HG03064 (cell line): ENCODE results near the gene DENND5B.
"Not testable (repeated sequence)": the region's sequence is repeated elsewhere in the genome, so short reads cannot be mapped to it uniquely, and the experiment has no call there.

Experiments
- ATAC-seq: cut with Tn5 transposase; IDR thresholded peaks from one replicate; pipeline ENCODE4 v1.9.1; 2021; ENCODE audit warnings: low read depth; ENCODE audit not compliant: unreplicated experiment

DENND5B gene

DNA sequence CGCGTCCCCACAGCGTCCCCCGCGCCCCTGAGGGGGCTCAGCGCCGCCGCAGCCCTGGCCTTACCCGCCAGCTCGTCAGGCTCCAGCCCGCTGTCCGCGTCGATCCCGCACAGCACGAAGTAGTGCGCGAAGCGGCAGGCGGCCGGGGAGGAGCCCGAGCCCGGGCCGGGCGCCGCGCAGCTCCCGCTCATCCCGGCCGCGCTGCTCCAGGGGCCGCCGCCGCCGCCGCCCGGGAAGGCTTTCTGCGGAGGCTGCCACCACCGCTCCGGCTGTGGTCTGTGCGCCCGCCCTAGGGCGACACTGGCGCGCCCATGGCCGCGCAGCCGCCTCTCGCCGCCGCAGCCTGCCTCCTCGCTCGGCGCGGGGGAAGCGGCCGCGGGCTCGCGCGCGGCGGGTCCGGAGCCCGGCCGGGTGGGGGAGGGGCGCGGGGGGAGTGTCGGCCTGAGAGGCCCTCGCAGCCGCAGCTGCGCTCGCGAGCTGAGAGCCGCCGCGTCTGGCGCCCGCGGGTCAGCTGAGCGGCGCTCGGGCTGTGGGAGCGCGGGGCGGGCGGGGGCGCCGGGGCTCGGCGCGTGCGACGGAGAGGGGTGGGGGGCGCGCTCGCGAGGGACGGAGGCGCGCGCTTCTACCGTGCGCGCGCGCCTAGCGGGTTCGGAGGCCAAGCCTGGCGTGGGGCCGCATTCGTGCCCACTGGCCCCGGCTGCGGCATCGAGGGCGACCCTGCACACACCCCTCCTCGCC lies at the start of gene DENND5B:
Gene DENND5B (minus strand): TSS at position 495 of the 738 bp plus-strand sequence. CDS start 304 bp downstream, at position 191.
- ATAC-seq: peak; percentile 41

DNA sequence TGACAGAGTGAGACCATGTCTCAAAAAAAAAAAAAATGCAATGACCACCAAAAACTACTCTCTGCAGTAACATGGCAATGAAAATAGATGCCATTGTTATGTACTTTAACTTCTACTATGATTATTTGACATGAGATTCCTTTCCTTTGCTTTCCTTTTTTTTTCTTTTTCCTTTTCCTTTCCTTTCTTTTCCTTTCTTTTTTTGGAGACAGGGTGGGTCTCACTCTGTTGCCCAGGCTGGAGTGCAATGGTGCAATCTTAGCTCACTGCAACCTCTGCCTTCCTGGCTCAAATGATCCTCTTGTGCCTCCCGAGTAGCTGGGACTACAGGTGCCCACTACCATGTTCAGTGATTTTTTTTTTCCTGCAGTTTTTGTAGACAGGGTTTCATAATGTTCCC lies 43.7 kb upstream of the DENND5B start:
- ATAC-seq: no peak

- no peak for ATAC-seq
Measured at GRCh38 chr12:31633464-31633863, 42.5 kb upstream of the DENND5B start.

DNA sequence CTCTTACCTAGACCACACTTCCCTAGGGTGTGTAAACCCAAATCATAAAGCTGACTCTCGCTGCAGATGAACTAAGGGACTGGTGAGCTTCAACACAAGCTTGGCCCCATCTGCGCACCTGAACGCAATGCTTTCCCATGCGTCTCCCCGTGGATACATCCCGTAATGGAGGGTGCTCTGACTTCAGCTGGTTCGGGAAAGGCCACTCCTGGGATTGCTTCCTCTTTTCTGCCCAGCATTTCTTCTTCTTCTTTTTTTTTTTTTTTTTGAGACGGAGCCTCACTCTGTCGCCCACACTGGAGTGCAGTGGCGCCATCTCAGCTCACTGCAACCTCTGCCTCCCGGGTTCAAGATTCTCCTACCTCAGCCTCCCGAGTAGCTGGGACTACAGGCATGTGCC lies 40.9 kb upstream of the DENND5B start:
- no peak for ATAC-seq

GRCh38 chr12:31631023-31631724 lies 40.2 kb upstream of the DENND5B start:
- ATAC-seq: no peak

DNA sequence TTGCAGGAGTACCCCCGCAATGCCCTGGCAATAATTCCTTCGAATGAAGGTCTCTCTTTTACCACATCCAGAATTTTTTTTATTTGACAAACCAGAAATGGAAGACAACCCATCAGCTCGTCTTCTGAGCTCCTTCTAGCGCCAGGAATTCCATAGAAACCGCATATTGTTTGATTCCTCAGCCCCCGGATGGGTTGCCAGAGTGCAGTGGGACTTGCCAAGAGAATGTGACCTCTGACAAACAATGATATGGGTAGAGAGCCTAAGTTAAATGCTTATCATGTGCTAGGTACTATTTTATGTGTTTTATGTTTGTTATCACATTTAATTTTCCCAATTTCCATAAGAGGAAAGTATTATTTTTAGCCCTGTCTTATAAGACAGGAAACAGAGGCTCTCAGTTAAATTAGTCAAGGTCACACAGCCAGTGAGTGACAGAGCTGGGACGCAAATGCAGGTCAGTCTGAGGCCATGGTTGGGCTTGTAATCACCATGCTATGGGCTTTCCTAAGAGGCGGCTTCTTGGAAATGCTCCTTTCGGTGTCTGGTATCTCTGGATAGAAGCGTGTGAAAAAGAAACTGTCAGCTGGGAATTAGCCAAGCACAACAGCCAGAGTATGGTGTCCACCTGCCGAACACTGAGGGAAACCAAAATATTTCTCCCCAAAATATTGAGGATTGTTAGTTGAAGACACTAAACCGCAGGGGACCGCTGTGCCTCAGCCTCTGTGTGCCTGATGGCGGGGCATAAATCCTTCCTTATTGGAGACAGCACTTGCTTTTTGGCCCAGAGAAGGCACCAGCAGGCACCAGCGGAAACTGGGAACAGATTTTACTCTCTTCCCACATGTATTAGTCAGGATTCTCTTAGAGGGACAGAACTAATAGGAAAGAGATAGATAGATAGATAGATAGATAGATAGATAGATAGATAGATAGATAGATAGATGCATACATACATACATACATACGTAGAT lies 39.1 kb upstream of the DENND5B start:
- ATAC-seq: no peak

- no peak for ATAC-seq
Measured at GRCh38 chr12:31627456-31628054, 36.6 kb upstream of the DENND5B start.

GRCh38 chr12:31626270-31626995 lies 35.5 kb upstream of the DENND5B start:
- ATAC-seq: no peak

- no peak for ATAC-seq
Measured at GRCh38 chr12:31622038-31622437, 31.1 kb upstream of the DENND5B start.

DNA sequence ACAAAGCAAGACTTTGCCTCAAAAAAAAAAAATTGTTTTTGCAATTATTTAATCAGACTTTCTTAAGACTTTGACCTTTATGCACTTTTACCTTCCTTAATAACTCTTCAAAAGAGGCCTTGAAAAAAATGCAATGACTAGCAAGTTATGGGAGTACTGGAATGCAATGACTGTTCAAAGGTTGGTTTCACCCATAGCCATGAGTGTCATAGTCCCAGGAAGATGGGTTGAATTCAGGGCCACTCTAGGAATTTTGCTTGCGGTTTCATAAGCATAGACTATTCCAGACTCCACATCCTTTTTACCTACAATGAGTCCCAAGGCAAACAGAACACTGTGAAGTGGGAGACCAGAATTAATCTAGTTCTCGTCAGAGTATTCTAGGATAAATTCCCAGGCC lies 29.4 kb upstream of the DENND5B start:
- ATAC-seq: no peak

GRCh38 chr12:31618228-31619025 lies 27.5 kb upstream of the DENND5B start:
- no peak for ATAC-seq

DNA sequence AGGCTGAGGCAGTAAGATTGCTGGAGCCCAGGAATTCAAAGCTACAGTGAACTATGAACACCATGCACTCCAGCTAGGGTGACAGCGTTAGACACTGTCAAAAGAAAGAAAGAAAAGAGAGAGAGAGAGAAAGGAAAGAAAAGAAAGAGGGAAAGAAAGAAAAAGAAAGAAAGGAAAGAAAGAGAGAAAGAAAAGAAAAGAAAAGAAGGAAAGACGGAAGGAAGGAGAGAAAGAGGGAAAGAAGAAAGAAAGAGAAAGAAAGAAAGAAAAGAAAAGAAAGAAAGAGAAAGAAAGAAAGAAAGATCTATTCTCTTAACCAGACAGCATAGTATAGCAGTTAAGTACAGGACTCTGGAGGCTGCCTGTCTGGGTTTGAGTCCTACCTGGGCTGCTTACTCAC lies 21.9 kb upstream of the DENND5B start:
- ATAC-seq: no peak

DNA sequence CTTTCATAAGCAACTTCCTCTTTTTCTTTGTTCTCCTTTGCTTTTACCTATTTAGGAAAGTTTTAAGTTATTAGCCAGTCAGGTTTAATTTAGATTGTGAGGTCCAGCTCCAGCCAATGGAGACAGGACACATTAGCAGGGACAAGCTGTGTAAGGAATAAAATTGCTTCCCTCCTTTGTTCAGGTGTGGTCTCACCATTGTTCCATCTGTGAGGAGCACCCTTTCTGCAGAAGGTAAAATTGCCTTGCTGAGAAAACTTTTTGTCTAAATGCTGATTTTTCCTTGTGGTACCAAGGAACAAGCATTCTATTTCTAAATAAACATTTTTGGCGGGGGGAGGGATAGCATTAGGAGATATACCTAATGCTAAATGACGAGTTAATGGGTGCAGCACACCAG lies 17.4 kb upstream of the DENND5B start:
- not testable (repeated sequence) for ATAC-seq

GRCh38 chr12:31605531-31605930 lies 14.6 kb upstream of the DENND5B start:
- ATAC-seq: no peak

DNA sequence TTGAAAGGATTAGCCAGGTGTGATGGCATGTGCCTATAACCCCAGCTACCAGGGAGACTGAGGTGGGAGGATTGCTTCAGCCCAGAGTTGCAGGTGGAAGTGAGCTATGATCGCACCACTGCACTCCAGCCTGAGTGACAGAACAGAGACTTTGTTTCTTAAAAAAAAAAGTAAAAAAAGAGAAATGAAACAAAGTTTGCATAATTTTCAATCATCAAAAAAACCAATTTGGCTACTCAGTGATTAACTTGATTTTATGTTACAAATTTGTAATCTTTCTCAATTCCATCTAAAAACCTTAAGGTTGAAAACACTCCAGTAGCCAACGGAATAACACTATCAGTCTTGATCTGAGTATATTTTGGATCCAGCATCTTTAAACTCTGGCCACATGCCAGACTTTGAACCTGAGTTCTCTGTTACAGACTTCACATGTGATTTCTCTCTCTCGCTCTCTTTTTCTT lies 12.6 kb upstream of the DENND5B start:
- ATAC-seq: peak; percentile 97

DNA sequence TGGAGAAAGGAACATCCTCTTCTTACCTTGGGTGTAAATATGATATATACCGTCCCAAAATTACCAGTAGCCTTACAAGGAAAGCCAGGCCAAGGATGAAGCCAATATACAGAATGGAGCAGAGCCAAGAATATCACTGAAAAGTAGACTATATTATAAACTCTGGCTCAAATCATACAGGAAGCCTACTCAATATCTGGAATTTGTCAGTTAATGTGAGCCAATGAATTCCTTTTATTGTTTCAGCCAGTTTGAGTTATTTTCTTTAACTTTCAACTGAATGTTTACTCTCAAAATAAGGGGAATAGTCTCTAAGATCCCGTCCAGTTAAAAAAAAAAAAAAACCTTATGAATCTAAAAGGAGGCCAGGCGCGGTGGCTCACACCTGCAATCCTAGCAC lies 9.8 kb upstream of the DENND5B start:
- no peak for ATAC-seq

- ATAC-seq: no peak
Measured at GRCh38 chr12:31600252-31600651, 9.3 kb upstream of the DENND5B start.

DNA sequence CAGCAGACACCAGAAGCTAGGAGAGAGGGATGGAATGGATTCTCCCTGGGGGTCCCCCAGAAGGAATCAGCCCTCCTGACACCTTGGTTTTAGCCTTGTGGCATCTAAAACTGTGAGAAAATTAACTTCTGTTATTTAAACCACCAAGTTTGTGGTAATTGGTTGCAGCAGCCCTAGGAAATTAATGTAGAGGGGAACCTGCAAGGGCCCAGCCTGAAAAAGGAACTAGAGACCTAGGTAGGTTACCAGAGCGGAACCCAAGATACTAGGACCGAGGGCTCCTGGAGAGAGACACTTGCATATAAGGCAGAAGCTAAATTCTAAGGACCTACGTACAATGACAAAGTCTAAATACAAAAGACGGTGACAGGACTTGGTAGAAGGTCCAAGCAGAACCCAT lies 8.1 kb upstream of the DENND5B start:
- peak; percentile 37 for ATAC-seq

DNA sequence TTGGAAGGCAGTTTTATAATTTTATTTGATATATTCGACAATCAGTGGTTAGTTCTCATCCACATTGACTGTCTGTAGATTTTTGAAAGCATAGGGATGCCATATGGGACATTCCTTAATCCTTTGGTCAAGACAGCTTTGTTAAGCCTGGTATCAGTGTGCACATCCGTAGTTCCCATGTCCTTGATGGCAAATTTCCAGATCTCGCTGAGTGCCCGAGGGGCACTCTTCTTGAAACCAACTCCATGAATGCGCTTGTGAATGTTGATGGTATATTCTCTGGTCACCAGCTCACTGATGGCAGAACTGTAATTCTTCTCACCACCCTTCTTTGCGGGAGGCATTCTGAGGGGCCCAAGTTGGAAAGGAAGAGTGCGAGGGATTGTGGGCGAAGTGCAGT lies 6.1 kb upstream of the DENND5B start:
- no peak for ATAC-seq
